Left lung (tissue), 10 donors: ENCODE results near the gene TANGO2. TPM values are rescaled to one million over a fixed set of nuclear protein-coding genes. Genes with fewer than 3 reads are reported as not detected.

Experiments
- ATAC-seq: fragments of 200-7000 bp; cut with Tn5 transposase; one replicate; pipeline ENCODE4 v1.9.1; 2020; ENCODE audit warnings: moderate library complexity
- DNase-seq, 4 donors: peaks; one replicate each; pipeline ENCODE4 v3.0.0-alpha.2; 2013 to 2020
- H3K27ac ChIP-seq, 2 donors: fragments of 200-600 bp; sonication (generic) in 1 of 2; one replicate each; pipeline versions ENCODE4 v1.5.0 to v1.8.0; 2020 to 2021
- H3K27me3 ChIP-seq, 2 donors: fragments of 200-600 bp; sonication (generic) in 1 of 2; one replicate each; pipeline versions ENCODE4 v1.5.0 to v1.8.0; 2020 to 2021
- H3K36me3 ChIP-seq, 2 donors: fragments of 200-600 bp; sonication (generic) in 1 of 2; one replicate each; pipeline versions ENCODE4 v1.5.0 to v1.8.0; 2020 to 2021
- H3K4me1 ChIP-seq, 2 donors: fragments of 200-600 bp; one replicate each; pipeline ENCODE4 v1.8.0; 2021
- H3K4me3 ChIP-seq, 2 donors: fragments of 200-600 bp; sonication (generic) in 1 of 2; one replicate each; pipeline versions ENCODE4 v1.5.0 to v1.8.0; 2020 to 2021; ENCODE audit warnings: mild to moderate bottlenecking in 1 of 2
- H3K9me3 ChIP-seq, 2 donors: fragments of 200-600 bp; sonication (generic) in 1 of 2; one replicate each; pipeline versions ENCODE4 v1.5.0 to v1.8.0; 2020 to 2021
- intact Hi-C, 2 donors: fragments of 100-400 bp; cut with DNase I; formaldehyde crosslinking; loops; one replicate each; pipeline versions ENCODE4 v1.11.2 to v1.14.2; 2022
- polyA plus RNA-seq, 6 donors: library from polyadenylated mRNA; unstranded; fragments of 120-200 nt; gene quantifications; one replicate each; pipeline ENCODE4 v1.2.1, GENCODE V29; 2013; ENCODE audit not compliant: insufficient read length in 6 of 6
- total RNA-seq, 2 donors: library from RNA; stranded (reverse); fragmentation: NEBNext Ultra II Directional; extraction: Animal tissue kit (Norgen Biotek cat#: 25700); gene quantifications; one replicate each; pipeline ENCODE4 v1.2.1, GENCODE V29; 2021
- TF ChIP-seq, protein P1 (sequence below), 2 donors: fragments of 200-600 bp; sonication (generic) in 1 of 2; IDR thresholded peaks; one replicate each; pipeline versions ENCODE4 v1.5.0 to v1.8.0; 2021; ENCODE audit warnings: antibody characterized with exemption in 2 of 2
- donor health status: DM: no; HTN: yes; CAD: no.
- donor health status: DM: no; HTN: no; CAD: no.

The TANGO2 gene
- total and polyA plus RNA-seq, 8 donors, result 10.9 to 47.2 (median 13.6) TPM

DNA sequence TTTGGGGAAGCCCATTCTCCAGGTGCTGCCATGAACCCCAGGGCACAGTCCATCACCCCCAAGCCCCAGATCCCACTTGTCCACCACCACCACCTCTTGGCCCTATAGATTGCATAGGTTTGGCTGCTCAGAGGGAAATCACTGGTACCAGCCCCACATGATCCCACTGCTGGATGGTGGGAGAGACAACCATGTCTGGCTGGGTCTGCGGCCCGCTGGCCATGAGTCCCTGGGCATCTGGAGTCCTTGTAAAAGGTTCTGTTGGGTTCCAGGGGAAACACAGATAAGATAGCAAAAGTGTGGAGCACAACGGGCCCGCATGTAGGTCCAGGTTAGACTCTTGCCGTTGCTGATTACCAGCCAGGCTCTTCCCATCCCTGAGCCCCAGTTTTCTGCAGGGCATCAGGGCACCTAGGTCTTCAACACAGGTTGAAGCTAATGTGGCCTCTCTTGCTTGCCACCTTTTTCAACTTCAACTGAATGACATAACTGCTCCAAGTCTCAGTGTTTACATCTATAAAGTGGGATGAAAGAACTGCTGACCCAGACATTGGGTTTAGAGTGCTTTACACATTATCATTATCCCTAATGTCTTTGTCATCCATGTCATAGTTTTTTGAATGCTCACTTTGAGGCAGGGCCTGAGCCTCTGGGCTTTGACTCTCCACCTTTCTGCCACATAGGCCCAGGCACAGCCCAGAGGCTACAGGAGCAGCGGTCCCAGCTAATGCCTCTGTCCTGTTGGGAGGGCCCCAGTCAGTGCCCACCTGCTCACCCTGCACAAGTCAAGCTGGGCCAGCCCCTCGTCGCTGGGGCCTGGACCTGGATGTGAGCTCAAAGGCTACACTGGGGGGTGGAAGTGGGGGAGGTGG is 1.0 kb upstream of the TANGO2 start:
- ATAC-seq (no peak), DNase-seq (peak in 1 of 4 donors; percentile 70)
- H3K9me3 ChIP-seq, result no peaks in the 10 kb centered on the region
- H3K36me3 ChIP-seq, result peaks cover 0 to 4% of the 10 kb centered on the region in 2 donors
- H3K4me1 ChIP-seq, result peaks cover 21 to 45% of the 10 kb centered on the region in 2 donors
- peak overlapping the region; percentile 38 to 85 for H3K4me3 ChIP-seq
- TF ChIP-seq, protein P1, sequence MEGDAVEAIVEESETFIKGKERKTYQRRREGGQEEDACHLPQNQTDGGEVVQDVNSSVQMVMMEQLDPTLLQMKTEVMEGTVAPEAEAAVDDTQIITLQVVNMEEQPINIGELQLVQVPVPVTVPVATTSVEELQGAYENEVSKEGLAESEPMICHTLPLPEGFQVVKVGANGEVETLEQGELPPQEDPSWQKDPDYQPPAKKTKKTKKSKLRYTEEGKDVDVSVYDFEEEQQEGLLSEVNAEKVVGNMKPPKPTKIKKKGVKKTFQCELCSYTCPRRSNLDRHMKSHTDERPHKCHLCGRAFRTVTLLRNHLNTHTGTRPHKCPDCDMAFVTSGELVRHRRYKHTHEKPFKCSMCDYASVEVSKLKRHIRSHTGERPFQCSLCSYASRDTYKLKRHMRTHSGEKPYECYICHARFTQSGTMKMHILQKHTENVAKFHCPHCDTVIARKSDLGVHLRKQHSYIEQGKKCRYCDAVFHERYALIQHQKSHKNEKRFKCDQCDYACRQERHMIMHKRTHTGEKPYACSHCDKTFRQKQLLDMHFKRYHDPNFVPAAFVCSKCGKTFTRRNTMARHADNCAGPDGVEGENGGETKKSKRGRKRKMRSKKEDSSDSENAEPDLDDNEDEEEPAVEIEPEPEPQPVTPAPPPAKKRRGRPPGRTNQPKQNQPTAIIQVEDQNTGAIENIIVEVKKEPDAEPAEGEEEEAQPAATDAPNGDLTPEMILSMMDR (IDR thresholded peaks at IDR 0.05), result no peak
- intact Hi-C loops, result no loop called here
- peaks cover 0 to 27% of the 10 kb centered on the region in 2 donors for H3K27me3 ChIP-seq
- peak overlapping the region in 1 of 2 donors; percentile 87 for H3K27ac ChIP-seq

- Histone ChIP-seq H3K27ac (peak overlapping the region; percentile 80 to 87), H3K9me3 (no peaks in the 10 kb centered on the region), H3K4me1 (peaks cover 15 to 32% of the 10 kb centered on the region in 2 donors), H3K36me3 (peaks cover 0 to 4% of the 10 kb centered on the region in 2 donors), H3K4me3 (peak overlapping the region; percentile 85 to 95), H3K27me3 (peaks cover 0 to 11% of the 10 kb centered on the region in 2 donors)
- intact Hi-C loops, result no loop called here
- DNase-seq (peak in 2 of 4 donors; percentile 86 to 87), ATAC-seq (peak; percentile 71)
- TF ChIP-seq, protein P1 (IDR thresholded peaks at IDR 0.05), result no peak
Measured at GRCh38 chr22:20021196-20022181, 579 bp downstream of the TANGO2 start.

GRCh38 chr22:20022231-20022977 is 1.5 kb downstream of the TANGO2 start:
- DNase-seq (peak in 1 of 4 donors; percentile 51), ATAC-seq (no peak)
- peaks cover 0 to 4% of the 10 kb centered on the region in 2 donors for H3K36me3 ChIP-seq
- peak overlapping the region; percentile 85 to 95 for H3K4me3 ChIP-seq
- intact Hi-C loops, result no loop called here
- no peaks in the 10 kb centered on the region for H3K9me3 ChIP-seq
- H3K27me3 ChIP-seq, result peaks cover 0 to 7% of the 10 kb centered on the region in 2 donors
- TF ChIP-seq, protein P1 (IDR thresholded peaks at IDR 0.05), result no peak
- peak overlapping the region; percentile 80 to 87 for H3K27ac ChIP-seq
- peaks cover 12 to 27% of the 10 kb centered on the region in 2 donors for H3K4me1 ChIP-seq

DNA sequence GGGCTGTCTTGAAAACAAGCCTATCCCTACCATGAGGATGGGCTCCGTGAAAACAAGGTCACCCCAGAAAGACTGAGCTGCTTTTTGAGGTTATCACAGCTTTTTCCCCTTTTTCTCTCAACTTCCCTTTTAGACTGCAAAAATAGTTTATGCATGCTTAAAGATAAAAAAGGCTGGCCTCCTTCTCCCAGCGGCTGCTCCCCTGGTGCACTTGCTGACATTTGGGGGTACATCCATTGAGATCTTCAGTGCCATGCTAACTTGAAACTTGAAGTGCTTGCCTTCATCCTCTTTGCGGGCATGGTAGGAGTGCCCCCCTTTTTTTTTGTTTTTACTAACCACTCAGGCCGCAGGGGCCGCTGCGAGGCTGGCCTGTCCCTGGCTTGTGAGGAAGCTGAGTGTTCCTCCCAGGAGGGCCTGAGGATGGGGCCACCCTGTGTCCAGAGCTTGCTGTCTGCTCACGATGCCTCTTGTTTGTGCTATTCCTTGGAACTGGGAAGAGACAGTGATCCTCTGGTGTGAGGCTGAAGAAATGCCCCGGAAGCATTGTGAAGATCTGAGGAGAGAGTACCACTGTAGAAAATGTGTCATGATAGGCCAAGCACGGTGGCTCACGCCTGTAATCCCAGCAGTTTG is 2.2 kb downstream of the TANGO2 start:
- Histone ChIP-seq H3K27ac (peak overlapping the region in 1 of 2 donors; percentile 87), H3K36me3 (peaks cover 0 to 4% of the 10 kb centered on the region in 2 donors), H3K27me3 (peaks cover 0 to under 1% of the 10 kb centered on the region in 2 donors), H3K4me3 (no peak overlapping the region), H3K9me3 (no peaks in the 10 kb centered on the region), H3K4me1 (peaks cover 12 to 26% of the 10 kb centered on the region in 2 donors)
- TF ChIP-seq, protein P1 (IDR thresholded peaks at IDR 0.05), result no peak
- intact Hi-C loops, result no loop called here
- DNase-seq, result peak in 1 of 4 donors; percentile 60
- ATAC-seq, result no peak
